PC-3 (cell line): ENCODE results near the gene CEBPG. TPM values are rescaled to one million over a fixed set of nuclear protein-coding genes. Genes with fewer than 3 reads are reported as not detected.

Source experiments
- ATAC-seq: fragments of 200-7000 bp; cut with Tn5 transposase; 2 replicates; pipeline ENCODE4 v1.9.1; 2020; ENCODE audit warnings: mild to moderate bottlenecking, moderate library complexity
- BruUV-seq: library from RNA; stranded (reverse); fragments of 400-500 nt; replicated peaks from 2 replicates; lab custom pipeline; 2021; lab: Mats Ljungman, UMichigan
- CTCF ChIA-PET: fragments of 300-600 bp; sonication (Branson Sonifier 250); formaldehyde crosslinking; loops from one replicate; lab custom pipeline; 2022; ENCODE audit warnings: antibody characterized with exemption; lab: Charles Lee
- POLR2A ChIA-PET: fragments of 300-600 bp; sonication (Branson Sonifier 250); formaldehyde crosslinking; loops from one replicate; lab custom pipeline; 2022; ENCODE audit warnings: antibody characterized with exemption; ENCODE audit not compliant: unreplicated experiment; lab: Charles Lee
- DNase-seq: peaks from one replicate; pipeline ENCODE4 v3.0.0-alpha.2; 2015
- H2AFZ ChIP-seq: fragments of 300-600 bp; sonication (generic); 2 replicates; pipeline ENCODE4 v1.6.0; 2016; ENCODE audit warnings: antibody characterized with exemption, low read length
- H3F3A ChIP-seq: fragments of 300-600 bp; sonication (generic); one replicate; pipeline ENCODE4 v1.6.0; 2017; ENCODE audit warnings: antibody characterized with exemption, low read length, control low read depth, mild to moderate bottlenecking; ENCODE audit not compliant: unreplicated experiment
- H3K27ac ChIP-seq: fragments of 300-600 bp; sonication (generic); 2 replicates; pipeline ENCODE4 v1.5.1; 2016; ENCODE audit warnings: mild to moderate bottlenecking, low read length
- H3K27me3 ChIP-seq: fragments of 300-600 bp; sonication (generic); 2 replicates; pipeline ENCODE4 v1.6.1; 2016; ENCODE audit warnings: low read length, mixed read lengths
- H3K36me3 ChIP-seq: fragments of 300-600 bp; sonication (generic); 2 replicates; pipeline ENCODE4 v1.6.1; 2016; ENCODE audit warnings: low read depth, mixed run types, low read length, mixed read lengths
- H3K4me1 ChIP-seq: fragments of 300-600 bp; sonication (generic); 2 replicates; pipeline ENCODE4 v1.5.1; 2016; ENCODE audit warnings: low read length; ENCODE audit not compliant: insufficient read depth
- H3K4me2 ChIP-seq: fragments of 300-600 bp; sonication (generic); 2 replicates; pipeline ENCODE4 v1.6.0; 2016; ENCODE audit warnings: low read length
- H3K4me3 ChIP-seq: fragments of 300-600 bp; sonication (generic); 2 replicates; pipeline ENCODE4 v1.5.1; 2016; ENCODE audit warnings: mild to moderate bottlenecking, low read length, mixed read lengths
- H3K79me2 ChIP-seq: fragments of 300-600 bp; sonication (generic); 2 replicates; pipeline ENCODE4 v1.6.1; 2017; ENCODE audit warnings: low read length, mixed read lengths
- H3K9ac ChIP-seq: fragments of 300-600 bp; sonication (generic); 2 replicates; pipeline ENCODE4 v1.6.0; 2016; ENCODE audit warnings: mild to moderate bottlenecking, low read length
- H3K9me2 ChIP-seq: fragments of 300-600 bp; sonication (generic); replicated peaks from 2 replicates; pipeline ENCODE4 v1.6.1; 2016; ENCODE audit warnings: mixed run types, low read length, mixed read lengths
- H3K9me3 ChIP-seq: fragments of 300-600 bp; sonication (generic); 2 replicates; pipeline ENCODE4 v1.6.1; 2016; ENCODE audit warnings: low read length, mixed read lengths
- H4K20me1 ChIP-seq: fragments of 300-600 bp; sonication (generic); 2 replicates; pipeline ENCODE4 v1.6.1; 2016; ENCODE audit warnings: low read length, mixed read lengths
- CTCF ChIP-seq: fragments of 300-600 bp; sonication (generic); conservative IDR thresholded peaks from 2 replicates; pipeline ENCODE4 v1.5.1; 2017; ENCODE audit warnings: antibody characterized with exemption, low read depth, mild to moderate bottlenecking, low read length
- EZH2 ChIP-seq: fragments of 300-600 bp; sonication (generic); IDR thresholded peaks from one replicate; pipeline ENCODE4 v1.6.1; 2017; ENCODE audit warnings: antibody characterized with exemption, mild to moderate bottlenecking, low read length; ENCODE audit not compliant: unreplicated experiment
- EZH2phosphoT487 ChIP-seq: fragments of 300-600 bp; sonication (generic); IDR thresholded peaks from 2 replicates; pipeline ENCODE4 v1.6.1; 2018; ENCODE audit warnings: mild to moderate bottlenecking, antibody characterized with exemption, low read length, borderline replicate concordance
- intact Hi-C: fragments of 100-400 bp; cut with micrococcal nuclease; formaldehyde crosslinking; loops from 2 replicates; pipeline ENCODE4 v1.9.0; 2023
- total RNA-seq: library from RNA; depleted of rRNA; stranded (reverse); fragments of >200 nt; gene quantifications from 2 replicates; pipeline ENCODE4 v1.2.3, GENCODE V29; 2014

CEBPG gene
- total RNA-seq, 1 experiment from 2014 or later = 24.6 TPM

- no peak for TF ChIP-seq EZH2
- TF ChIP-seq CTCF = no peak
- no peak for TF ChIP-seq EZH2phosphoT487
These were observed 28.3 kb downstream of the CEBPG start for GRCh38 chr19:33401683-33402420.

GRCh38 chr19:33402421-33403220 lies 29.1 kb downstream of the CEBPG start:
- Histone ChIP-seq H3K36me3 (no peaks in the 10 kb centered on the region), H3K9ac (no peak overlapping the region), H3K9me3 (no peaks in the 10 kb centered on the region), H3K9me2 (no peaks in the 10 kb centered on the region), H3K79me2 (no peaks in the 10 kb centered on the region), H4K20me1 (no peaks in the 10 kb centered on the region), H3K27ac (no peak overlapping the region), H3K27me3 (no peaks in the 10 kb centered on the region), H3K4me3 (no peak overlapping the region), H3K4me1 (no peaks in the 10 kb centered on the region), H3F3A (no peaks in the 10 kb centered on the region), H2AFZ (no peak overlapping the region), H3K4me2 (no peak overlapping the region)
- DNase-seq (no peak), ATAC-seq (peak; percentile 26; the same call in 1 of the 2 replicates)
- no TSS peak for BruUV-seq
- ChIA-PET POLR2A (no interaction called here), CTCF (no interaction called here)
- intact Hi-C loops = no loop called here
- TF ChIP-seq EZH2 (no peak), CTCF (peak; percentile 38), EZH2phosphoT487 (no peak)

More at GRCh38 chr19:33401683-33402420, 28.3 kb downstream of the CEBPG start:
- Histone ChIP-seq H3K36me3 (no peaks in the 10 kb centered on the region), H3K4me3 (no peak overlapping the region), H3K4me1 (no peaks in the 10 kb centered on the region), H3K9ac (no peak overlapping the region), H3F3A (no peaks in the 10 kb centered on the region), H3K9me3 (no peaks in the 10 kb centered on the region), H3K4me2 (no peak overlapping the region), H3K27ac (no peak overlapping the region), H4K20me1 (no peaks in the 10 kb centered on the region), H2AFZ (no peak overlapping the region), H3K79me2 (no peaks in the 10 kb centered on the region), H3K27me3 (no peaks in the 10 kb centered on the region), H3K9me2 (no peaks in the 10 kb centered on the region)
- DNase-seq (no peak), ATAC-seq (no peak)
- ChIA-PET CTCF (no interaction called here), POLR2A (no interaction called here)
- no TSS peak for BruUV-seq
- intact Hi-C loops = no loop called here
